ENCODE data around the gene PBX2.
"Not testable (repeated sequence)": the region's sequence is repeated elsewhere in the genome, so short reads cannot be mapped to it uniquely, and the experiment has no call there.

PBX2 gene

DNA sequence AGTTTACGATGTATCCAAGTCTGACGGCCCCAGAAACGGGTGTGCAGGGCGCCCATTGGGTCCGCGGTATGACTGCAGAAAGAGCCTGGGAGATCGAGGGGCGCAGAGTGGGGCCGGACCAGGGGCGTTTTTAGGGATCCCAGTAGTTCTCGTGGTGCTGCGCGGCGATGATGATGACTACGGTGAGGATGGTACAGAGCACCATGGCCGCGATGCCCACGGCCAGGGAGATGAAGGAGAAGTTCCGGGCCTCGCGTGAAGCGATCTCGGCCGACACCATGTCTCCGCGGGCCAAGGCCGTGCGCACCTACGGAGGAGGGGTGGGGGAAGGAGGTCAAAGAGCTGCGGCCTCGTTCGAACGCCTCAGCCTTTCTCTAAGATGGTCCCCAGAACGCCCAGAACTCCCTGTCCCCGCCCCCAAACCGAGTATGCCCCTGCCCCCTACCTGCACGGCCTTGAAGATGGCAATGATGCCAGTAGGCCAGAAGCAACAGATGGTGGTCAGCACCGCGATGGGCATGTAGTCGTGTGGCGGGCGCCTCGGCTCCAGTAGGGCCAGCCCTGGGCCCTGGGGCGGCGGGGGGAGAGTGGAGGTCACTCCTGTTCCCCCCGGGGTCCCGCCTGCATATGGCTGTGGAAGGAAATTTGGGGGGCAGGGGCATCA is 40.8 kb downstream of the PBX2 start:
- DNase-seq (ENCODE audit: low spot score), result no peak

DNA sequence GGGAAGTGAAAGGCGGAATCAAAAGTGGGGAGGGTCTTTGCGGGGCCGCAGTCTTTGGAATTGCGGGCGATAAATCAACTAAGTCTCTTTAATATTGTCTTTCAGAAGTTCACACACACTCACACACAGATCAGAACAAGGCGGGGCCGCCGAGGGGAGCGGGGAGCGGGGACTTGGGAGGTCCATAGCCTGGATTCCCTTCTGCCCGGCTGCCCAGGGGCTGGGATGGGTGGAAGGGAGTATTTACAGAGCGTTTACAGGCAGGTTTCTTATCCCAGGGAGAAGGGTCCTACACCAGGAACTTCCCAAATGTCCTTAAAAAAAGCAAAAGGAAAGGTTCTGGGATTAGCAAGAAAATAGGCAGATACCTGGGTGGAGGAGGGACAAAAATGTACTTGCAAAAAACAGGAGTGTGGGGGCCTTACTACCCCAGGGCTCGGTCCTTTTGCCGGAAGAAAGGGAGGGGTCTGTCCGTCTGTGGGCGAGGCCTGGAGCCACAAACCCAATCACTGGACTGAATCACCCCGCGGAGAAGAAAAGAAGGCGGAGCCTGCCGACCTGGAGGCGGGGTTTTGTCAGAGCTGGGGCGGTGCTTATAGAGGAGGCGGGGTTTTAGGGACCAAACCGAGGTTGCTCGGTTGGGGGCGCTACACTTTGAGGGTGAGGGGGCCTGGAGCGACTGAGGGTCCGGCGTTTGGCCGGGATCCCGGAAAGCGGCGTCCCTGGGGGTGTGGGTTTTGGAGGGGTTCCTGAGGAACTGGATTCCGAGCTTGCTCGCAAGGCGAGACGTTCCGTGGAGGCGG is 41.5 kb downstream of the PBX2 start:
- peak; percentile 41 for DNase-seq (ENCODE audit: low spot score)

GRCh38 chr6:32147401-32148132 is 42.4 kb downstream of the PBX2 start:
- DNase-seq (ENCODE audit: low spot score), result no peak

DNA sequence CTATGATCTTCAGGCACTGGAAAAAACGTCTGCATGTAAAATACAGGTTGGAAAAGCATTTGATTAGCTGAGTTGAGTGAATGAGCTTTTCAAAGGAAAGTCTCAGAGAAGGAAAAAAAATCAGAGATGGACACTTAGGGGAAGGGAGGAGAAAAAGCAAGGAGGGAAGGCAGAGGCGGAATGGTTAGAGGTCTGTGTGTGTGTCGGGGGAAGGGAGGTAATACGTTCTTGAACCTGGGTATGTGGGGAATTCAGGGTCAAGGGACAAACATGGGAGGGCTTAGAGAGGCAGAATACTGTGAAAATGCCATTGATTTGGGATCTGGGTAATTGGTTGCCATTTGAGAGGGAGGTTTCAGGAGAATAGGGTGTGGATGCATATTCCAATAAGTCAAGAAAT is 43.3 kb downstream of the PBX2 start:
- DNase-seq (ENCODE audit: low spot score), result no peak

DNA sequence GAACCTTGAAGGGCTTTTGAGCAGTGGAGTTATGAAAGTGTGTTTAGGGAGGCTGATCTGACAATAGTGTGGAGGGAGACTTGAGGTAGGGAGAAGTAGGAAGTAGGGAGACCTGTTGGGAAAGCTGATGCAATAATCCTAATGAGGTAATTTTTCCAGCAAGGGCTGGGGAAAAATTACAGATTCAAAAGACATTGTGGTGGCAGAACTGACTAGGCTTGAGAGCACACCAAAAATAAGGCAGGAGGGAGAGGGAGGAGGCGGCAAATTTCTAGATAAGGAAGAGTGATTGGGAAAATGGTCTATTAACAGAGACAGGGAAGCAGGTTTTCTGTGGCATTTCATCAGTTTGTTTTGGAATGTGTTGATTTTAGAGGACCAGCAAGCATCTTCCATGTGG is 43.7 kb downstream of the PBX2 start:
- no peak for DNase-seq (ENCODE audit: low spot score)

DNA sequence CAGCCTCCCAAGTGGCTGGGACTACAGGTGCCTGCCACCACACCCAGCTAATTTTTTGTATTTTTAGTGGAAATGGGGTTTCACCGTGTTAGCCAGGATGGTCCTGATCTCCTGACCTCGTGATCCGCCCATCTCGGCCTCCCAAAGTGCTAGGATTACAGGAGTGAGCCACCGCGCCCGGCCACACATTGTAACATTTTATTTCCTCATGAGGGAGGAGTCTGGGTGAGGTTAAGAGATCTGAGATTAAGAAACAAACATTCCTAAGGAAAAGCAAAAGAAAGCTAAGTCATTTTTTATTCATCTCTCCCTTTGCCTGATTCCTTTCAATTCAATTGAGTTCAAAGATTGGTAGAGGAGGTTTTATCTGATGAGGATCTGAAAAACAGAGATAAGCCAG is 45.8 kb downstream of the PBX2 start:
- DNase-seq (ENCODE audit: low spot score), result not testable (repeated sequence)

GRCh38 chr6:32140420-32141046 is 49.5 kb downstream of the PBX2 start:
- no peak for DNase-seq (ENCODE audit: low spot score)

DNA sequence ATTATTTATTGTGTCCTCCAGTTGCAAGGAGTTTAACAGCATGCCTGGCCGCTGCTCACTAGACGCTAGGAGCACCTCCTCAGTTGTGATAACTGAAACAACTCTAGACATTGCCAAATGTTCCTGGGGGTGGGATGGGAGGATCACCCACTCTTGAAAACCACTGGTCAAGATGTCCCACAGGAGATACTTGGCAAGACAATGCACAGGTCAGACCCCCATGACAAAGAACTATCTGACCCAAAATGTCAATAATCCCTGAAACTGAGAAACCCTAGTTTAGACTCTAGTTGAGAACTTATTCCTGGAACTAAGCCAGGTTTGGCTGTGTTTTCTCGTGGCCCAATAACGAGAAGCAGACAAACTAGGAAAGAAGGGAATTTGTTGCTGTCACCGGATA is 50.4 kb downstream of the PBX2 start:
- no peak for DNase-seq (ENCODE audit: low spot score)

- no peak for DNase-seq (ENCODE audit: low spot score)
These were observed 52.5 kb downstream of the PBX2 start for GRCh38 chr6:32137454-32137853.

Data from activated CD4-positive, alpha-beta T cell treated with anti-CD3 and anti-CD28 coated beads, Interleukin-2, Interleukin-4, amounts not matched to agents 100 ng/mL and 50 ng/mL, durations not matched to agents 16 hours and 8 hours (primary cell).